ENCODE measurements around the gene KLHL40.

DNA sequence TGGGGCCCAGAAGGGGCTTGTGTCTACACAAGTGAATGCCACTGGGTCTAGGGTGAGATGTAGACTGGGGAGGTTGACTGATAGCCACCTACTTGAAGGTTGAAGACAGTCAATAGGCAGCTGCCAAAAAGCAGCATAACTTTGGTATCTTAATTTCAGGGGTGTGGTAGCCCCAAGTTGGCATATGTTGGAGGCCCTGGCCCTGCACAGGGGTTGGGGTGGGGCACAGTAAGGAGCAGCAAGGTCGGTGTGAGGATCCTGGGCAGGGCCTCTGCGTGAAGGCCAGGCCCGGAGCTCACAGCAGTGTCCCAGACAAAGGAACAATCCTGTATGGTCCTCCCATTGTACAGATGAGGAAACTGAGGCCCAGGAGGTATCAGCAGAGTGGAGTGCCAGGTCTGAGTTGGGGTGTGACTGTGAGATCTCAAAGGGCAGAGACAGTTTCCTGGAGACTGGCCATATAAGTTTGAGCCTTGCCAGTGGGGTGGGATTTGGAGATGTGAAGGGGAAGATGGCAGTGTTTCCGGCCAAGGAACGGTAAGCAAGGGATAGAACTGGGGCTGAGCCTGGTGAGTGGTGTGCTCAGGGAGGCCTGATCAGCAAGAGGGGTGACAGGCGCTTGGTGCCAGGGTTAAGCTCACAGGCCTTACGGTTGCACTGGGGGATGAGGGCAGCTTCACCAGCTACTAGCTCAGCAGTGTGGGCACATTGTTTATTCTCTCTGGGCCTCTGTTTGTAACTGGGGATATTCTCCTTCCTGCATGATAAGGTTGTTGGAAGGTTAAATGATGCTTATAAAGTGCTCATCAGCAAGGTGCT is 1.7 kb downstream of the KLHL40 start:
- TF ChIP-seq, protein P1, sequence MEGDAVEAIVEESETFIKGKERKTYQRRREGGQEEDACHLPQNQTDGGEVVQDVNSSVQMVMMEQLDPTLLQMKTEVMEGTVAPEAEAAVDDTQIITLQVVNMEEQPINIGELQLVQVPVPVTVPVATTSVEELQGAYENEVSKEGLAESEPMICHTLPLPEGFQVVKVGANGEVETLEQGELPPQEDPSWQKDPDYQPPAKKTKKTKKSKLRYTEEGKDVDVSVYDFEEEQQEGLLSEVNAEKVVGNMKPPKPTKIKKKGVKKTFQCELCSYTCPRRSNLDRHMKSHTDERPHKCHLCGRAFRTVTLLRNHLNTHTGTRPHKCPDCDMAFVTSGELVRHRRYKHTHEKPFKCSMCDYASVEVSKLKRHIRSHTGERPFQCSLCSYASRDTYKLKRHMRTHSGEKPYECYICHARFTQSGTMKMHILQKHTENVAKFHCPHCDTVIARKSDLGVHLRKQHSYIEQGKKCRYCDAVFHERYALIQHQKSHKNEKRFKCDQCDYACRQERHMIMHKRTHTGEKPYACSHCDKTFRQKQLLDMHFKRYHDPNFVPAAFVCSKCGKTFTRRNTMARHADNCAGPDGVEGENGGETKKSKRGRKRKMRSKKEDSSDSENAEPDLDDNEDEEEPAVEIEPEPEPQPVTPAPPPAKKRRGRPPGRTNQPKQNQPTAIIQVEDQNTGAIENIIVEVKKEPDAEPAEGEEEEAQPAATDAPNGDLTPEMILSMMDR (IDR thresholded peaks at IDR 0.05; ENCODE audit: low read length): no peak
- TF ChIP-seq EZH2phosphoT487 (IDR thresholded peaks at IDR 0.05; ENCODE audit: low read length): no peak
